GM21786 (cell line): Measurements from ENCODE around the gene TINAGL1.

Source experiments
- ATAC-seq: cut with Tn5 transposase; IDR thresholded peaks from one replicate; pipeline ENCODE4 v1.9.1; 2021; ENCODE audit not compliant: unreplicated experiment

The TINAGL1 gene, protein sequence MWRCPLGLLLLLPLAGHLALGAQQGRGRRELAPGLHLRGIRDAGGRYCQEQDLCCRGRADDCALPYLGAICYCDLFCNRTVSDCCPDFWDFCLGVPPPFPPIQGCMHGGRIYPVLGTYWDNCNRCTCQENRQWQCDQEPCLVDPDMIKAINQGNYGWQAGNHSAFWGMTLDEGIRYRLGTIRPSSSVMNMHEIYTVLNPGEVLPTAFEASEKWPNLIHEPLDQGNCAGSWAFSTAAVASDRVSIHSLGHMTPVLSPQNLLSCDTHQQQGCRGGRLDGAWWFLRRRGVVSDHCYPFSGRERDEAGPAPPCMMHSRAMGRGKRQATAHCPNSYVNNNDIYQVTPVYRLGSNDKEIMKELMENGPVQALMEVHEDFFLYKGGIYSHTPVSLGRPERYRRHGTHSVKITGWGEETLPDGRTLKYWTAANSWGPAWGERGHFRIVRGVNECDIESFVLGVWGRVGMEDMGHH

DNA sequence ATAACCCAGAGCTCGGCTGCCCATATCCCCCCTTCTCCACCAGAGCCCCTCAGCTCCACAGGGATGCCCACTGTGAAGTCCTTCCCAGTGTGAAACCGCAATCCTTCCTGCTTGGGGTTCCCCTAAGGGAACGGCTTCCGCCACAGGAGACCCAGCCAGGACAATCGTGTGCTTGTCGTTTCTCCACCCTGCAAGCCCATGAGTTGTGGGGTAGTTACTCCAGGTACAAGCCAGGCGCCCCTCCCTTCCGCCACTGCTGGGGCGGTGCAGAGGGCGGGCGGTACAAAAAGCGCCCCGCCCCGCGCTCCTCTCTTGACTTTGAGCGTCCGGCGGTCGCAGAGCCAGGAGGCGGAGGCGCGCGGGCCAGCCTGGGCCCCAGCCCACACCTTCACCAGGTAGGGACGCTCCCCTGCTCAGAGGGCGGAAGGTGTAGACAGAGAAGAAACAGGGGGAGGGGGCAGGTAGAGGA is at the start of gene TINAGL1:
TINAGL1 (plus strand) TSS at position 315 of the 469 bp plus-strand sequence. CDS start 634 bp downstream, outside the sequence.
- no peak for ATAC-seq

DNA sequence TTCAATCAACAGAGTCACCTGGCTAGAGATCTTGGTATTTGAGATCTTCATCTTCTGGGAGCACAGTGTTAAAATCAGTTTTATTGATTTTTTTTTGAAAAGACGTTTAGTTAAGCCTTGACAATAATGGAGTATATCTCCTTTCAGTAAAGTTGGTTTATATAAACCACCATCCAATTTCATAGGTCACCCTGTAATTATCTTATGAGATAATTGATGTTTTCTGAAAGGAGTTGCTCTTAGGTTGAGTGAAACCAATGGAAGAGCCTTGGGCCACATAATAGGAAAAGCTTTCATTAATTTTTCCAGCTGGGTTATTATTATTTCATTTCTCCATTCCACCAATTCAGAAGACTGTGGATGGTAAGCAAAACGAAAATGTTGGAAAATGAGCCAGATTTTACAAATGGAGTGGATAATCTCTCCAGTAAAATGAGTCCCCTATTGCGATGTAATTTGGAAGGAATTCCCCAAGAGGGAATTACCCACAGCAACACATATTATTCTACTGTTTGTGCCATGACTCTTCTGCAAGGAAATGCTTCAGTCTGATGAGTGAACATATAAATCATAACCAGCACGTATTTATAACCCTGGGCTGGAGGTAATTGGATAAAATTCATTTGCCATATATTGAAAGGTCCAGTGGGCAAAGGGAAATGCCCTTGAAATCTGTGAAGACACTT is 46.2 kb upstream of the TINAGL1 start:
- no peak for ATAC-seq

DNA sequence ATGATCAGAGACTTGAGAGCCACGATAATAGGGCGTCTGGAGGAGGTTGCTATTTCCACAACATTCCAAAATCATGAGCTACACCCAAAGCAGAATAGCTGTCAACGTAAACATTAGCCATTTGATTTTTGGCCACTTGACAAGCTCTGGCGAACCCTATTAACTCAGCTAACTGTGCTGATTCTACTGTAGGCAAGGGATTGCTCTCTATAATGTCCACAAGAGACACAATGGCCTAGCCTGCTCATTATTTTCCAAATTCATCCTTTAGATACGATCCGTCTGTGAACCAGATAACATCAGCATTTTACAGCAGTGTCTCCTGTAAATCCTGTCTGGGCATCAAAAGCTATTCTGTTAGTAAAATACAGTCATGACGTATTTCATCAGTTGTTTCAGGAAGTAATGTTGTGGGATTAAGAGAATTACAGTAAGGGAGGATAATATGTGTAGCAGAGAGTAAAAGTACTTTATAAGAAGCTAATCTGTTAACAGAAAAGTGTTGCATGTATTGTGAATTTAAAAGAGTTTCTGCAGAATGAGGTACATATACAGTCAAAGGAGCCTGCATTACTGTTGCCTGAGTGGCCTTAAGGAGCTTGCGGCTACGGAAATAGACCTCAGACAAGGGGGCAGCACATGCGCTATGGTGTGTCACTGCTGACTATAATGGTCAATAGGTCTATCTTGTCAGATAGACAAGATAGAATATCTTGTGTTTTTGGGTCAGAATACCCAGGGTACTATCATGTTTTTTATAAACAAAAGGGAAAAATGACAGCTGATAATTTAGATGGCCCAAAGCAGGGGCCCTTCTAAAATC is 44.9 kb upstream of the TINAGL1 start:
- ATAC-seq, result no peak

DNA sequence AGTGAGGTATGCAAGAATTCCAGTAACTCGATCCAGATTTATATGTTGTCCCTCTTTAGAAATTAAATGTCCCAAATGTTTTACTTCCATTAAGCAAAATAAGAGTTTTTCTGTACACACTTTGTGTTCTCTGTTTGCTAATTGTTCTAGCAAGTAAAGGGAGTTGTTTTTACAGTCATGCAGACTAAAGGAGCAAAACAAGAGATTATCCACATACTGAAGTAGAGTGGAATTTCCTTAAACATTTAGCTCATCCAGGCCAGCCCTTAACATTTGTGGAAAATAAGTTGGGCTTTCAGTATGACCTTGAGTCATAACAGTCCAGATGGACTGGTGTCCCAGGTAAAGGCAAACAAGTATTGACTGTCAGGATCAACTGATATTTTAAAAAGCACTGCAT is 44.1 kb upstream of the TINAGL1 start:
- no peak for ATAC-seq

DNA sequence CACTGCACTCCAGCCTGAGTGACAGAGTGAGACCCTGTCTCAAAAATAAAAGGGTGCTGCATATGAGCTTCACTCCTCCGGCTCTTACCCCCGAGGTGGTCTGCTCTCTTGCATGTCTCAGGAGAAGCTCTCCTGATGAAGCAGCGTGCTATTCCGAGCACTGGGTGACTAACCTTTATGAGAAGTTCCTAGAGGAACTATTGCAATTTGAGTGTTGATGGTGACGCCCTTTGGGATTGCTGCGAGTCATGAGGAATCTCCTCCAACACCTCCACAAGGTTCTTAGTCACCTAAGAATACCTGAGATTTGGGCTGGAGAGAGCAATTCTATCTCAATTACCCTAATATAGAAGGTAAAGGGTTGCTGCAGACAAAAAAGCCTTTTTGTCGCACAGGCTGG is 40.8 kb upstream of the TINAGL1 start:
- no peak for ATAC-seq

DNA sequence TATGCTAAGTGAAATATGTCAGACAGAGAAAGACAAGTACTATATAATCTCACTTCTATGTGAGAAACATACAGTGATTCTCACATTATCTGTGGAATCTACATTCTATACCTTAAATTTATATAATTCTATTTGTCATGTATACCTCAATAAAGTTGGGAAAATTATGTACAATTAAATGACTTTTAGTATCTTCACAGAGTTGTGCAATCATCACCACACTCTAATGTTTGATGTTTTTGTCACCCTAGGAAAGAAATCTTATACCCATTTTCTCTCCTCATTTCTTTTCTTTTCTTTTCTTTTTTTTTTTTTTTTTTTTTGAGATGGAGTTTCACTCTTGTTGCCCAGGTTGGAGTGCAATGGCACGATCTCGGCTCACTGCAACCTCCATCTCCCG is 37.0 kb upstream of the TINAGL1 start:
- ATAC-seq, result no peak

DNA sequence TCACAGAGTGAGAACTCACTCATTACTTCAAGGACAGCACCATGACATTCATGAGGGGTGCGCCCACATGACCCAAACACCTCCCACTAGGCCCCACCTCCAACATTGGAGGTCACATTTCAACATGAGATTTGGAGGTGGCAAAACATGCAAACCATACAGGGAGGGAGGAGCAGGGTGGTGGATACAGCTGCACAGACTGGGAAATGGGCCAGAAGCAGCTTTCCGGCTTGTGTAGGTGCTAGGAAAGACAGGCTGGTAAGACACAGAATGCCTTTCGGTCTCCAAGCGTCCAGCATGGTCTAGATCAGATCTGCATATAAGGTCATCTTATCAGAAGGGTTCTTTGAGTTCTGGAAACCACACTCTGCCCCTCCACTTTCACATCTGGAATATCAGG is 35.1 kb upstream of the TINAGL1 start:
- ATAC-seq, result no peak

DNA sequence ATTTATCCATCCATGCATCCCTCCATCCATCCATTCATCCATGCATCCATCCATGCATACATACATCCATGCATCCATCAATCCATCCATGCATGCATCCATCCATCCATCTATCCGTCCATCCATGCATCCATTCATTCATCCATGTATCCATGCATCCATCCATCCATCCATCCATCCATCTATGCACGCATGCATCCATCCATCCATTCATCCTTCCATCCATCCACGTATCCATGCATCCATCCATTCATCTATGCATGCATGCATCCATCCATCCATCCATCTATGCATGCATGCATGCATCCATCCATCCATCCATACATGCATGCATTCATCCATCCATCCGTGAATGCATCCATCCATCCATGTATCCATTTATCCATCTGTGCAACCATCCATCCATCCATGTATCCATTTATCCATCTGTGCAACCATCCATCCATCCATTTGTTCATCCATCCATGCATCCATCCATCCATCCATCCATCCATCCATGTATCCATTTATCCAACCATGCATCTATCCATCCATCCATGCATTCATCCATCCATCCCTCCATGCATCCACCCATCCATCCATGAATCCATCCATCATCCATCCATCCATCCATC is 30.3 kb upstream of the TINAGL1 start:
- ATAC-seq, result no peak

DNA sequence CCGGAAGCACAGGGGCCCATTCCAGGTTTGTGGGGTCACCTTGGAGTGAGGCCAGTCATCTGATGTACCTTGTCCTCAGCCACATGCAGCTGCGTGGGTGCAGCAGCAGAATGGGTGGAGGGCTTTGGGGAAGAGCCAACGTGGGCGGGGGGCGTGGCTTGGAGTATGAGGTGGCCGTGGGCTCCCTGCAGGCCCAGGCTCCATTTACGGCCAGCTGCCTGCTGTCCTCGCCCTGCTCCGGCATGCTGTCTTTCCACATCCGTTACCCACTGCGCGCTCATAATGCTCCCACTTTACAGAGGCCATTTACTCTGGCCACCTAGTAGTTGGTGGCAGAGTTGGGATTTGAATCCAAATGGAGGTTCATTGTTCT is 27.8 kb upstream of the TINAGL1 start:
- ATAC-seq, result no peak

DNA sequence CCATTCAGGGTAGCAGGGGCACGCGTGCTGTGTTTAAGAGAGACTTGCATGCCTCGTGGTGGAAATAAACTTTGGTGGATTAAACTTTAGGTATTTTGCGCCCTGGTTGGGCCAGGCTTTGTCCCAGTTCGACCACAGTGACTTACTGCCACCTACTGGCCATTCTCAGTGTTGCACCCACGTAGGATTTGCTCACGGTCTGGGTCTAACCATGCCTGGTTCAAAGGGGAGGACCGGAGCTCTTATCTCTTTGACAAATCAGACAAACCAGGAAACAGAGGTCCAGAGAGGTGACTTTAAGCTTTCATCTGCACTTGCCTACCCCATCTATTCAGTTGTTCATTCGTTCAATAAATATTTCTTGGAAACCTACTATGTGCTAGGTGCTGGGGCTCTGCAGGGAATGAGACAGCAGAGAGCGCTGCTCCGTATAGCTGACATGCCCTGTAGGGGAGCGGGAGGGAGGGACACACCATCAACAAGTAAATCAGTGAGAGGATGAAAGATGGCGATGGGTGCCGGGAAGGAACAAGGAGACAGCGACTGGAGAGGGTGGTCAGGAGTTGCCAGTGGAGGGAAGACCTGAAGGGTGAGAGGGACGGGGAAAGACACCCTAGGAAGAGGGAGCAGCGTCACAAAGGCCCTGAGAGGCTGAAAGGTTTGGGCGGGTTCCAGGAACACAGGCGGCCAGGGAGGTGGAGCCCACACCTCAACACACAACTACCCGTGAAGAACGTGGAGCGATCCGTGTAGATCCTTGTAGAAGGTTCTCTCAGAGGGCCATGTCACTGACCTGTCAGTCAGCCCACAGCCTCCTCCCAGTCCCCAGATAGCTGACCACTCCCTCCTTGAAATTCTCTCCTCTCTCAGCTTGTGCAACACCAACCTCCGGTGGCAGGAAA is 27.2 kb upstream of the TINAGL1 start:
- ATAC-seq, result peak; percentile 76

DNA sequence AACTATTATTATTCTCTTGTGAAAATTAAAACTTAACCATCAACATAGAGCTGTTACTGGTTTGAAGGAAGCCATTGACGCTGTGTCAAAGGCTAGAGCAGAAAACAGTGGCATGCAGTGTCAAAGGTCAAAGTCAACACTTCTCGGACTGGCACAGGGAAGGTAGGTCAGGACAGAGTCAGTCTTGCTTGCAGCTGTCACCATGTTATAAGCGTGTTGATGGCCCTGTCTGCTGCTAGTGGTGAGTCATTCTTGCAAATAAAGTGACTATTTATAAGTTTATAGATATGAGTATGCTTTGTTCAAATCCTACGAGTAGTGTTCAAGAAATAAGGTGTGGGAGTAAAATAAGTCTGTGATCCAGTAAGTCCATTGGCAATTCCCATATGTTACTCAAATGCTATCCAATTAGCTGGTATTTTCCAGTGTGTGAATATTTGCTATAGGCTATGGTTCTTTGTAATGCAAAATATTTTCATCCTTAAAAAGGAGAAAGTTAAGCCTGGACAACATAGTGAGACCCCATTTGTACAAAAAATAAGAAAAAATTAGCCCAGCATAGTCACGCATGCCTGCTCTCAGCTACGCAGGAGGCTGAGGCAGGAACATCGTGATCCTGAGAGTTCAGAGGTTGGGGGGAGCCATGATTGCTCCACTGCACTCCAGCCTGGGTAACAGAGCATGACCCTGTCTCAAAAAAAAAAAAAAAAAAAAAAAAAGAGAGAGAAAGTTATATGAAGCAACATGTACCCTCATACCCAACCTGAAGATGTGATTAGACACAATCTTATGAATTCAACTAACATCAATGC is 26.3 kb upstream of the TINAGL1 start:
- ATAC-seq, result peak; percentile 47

DNA sequence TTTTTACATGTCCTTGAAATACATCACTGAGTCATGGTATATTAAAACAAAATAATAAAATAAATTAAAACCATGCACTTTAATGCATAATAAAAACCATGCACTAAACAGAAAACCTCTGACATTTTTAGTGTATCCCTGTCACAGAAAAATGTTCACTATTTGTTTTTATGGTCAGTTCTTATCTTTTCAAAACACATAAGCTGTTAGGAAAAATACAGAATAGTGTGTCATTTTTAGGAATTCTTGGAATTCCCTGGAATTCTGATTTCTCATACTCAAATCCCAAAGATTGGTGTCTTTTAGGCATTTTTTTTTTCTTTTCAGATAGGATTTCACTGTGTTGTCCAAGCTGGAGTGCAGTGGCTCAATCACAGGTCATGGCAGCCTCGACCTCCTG is 25.1 kb upstream of the TINAGL1 start:
- no peak for ATAC-seq

DNA sequence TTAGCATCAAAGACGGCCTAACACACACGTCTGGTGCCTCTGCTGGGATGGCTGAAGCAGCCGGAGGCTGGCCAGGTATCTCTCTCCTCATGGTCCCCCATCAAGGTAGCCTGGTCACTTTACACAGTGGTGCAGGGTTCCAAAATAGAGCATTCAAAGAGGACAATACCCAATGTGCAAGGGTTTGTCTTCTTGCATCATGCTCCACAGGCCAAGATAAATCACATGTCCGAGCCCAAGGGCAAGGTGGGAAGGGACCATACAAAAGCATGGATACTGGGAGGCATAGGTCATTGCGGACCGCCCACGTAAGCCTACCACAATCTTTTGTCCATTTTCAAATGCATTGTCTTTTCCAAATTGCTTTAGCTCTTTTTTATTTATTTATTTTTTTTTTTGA is 23.8 kb upstream of the TINAGL1 start:
- ATAC-seq, result no peak

DNA sequence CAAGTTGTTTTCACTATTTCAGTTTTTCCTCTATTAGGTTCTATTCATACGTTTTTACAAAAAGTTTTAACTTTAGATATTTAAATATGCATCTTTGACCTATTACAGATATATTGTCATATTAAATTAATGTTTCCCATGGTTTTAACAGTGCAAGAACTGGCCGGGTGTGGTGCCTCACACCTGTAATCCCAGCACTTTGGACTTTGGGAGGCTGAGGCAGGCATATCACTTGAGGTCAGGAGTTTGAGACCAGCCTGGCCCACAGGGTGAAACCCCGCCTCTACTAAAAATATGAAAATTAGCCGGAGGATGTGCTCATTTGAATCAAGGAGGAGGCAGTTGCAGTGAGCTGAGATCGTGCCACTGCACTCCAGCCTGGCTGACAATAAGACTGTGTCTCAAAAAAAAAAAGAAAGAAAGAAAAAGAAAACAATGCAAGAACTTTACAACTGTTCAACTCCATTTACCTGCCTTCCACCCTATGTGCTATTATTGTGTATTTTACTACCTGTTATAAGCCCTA is 19.8 kb upstream of the TINAGL1 start:
- no peak for ATAC-seq

DNA sequence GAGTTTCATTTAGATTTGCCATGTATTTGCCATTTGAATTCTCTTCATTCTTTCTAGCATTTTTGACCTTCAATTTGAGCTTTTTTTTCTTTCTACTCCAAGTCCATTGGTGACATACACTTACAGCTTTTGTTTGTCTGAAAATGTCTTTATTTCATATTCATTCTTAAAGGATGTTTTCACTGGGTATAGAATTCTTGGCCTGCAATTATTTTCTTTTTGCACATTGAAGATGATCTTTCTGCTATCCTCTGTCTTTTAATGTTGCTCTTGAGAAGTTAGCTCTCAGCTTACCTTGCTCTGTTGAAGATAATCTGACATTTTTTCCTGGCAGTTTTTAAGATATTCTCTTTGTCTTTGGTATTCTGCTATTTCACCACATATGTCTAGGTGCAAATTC is 16.6 kb upstream of the TINAGL1 start:
- no peak for ATAC-seq

DNA sequence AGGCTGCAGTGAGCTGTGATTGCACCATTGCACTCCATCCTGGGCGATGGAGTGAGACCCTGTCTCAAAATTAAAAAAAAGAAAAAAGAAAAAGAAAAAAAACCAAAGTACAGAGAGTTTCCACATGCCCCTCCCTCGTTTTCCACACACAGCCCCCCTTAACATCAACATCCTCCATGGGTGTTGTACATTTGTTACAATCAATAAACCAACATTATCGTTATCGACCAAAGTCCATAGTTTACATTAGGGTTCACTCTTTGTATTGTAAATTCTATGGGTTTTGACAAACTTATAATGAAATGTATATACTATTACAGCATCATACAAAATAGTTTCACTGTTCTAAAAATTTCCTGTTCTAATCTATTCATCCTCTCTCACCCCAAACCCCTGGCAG is 15.9 kb upstream of the TINAGL1 start:
- no peak for ATAC-seq

DNA sequence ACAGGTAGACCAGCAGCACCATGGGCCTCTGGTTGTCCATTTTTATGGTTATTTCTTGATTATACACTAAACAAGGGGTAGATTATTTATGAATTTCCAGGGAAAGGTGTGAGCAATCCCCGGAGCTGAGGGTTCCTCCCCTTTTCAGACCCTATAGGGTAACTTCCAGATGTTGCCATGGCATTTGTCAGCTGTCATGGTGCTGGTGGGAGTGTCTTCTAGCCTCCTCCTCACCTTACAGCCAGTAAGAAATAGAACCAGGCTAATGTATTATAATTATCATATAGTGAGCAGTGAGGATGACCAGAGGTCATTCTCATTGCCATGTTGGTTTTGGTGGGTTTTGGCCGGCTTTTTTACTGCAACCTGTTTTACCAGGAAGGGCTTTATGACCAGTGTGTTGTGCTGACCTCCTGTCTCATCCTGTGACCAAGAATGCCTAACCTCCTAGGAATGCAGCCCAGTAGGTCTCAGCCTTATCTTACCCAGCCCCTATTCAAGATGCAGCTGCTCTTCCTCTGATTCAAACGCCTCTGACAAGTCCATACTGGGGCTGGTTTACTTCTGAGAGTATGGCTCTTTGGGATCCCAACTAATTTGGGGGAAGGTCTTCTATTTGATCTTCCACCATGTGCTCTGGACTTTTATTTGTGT is 13.5 kb upstream of the TINAGL1 start:
- no peak for ATAC-seq

DNA sequence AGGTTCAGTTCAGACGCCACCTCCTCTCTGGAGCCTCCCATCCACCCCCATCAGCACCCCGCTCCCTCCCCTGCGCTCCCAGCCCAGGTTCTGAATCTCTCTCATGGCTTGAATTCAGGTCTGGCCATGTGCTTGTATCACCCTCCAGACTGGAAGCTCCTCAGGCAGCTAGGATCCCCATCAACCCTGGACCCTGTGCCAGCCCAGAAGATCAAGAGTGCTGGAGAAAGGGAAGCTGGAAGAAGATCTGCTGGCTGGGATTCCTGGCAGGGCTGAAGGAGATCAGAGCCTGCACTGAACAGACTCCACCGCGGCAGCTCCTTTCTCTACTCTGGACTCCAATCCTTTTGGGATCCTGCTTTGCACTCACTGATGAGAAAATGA is 11.7 kb upstream of the TINAGL1 start:
- no peak for ATAC-seq
